Measurements from ENCODE around the gene DSC2.

DNA sequence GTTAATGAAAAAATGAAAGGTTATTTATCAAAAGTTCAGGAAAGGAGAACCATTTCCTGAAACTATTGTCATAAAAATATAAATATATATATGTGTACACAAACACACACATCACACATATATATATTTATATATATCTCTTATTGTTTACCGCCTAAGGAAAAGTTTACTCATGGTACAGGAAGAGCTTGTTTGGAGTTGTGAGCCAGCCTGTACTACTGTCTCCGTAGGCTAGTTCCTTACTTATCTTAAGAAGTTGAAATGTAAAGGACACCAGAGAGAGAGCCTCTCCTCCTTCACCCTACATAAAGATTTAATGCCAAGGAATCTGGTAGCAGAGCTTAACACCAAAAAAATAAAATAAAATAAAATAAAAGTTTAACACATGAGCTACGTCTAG is 40.8 kb upstream of the DSC2 start:
- TF ChIP-seq, protein P1, sequence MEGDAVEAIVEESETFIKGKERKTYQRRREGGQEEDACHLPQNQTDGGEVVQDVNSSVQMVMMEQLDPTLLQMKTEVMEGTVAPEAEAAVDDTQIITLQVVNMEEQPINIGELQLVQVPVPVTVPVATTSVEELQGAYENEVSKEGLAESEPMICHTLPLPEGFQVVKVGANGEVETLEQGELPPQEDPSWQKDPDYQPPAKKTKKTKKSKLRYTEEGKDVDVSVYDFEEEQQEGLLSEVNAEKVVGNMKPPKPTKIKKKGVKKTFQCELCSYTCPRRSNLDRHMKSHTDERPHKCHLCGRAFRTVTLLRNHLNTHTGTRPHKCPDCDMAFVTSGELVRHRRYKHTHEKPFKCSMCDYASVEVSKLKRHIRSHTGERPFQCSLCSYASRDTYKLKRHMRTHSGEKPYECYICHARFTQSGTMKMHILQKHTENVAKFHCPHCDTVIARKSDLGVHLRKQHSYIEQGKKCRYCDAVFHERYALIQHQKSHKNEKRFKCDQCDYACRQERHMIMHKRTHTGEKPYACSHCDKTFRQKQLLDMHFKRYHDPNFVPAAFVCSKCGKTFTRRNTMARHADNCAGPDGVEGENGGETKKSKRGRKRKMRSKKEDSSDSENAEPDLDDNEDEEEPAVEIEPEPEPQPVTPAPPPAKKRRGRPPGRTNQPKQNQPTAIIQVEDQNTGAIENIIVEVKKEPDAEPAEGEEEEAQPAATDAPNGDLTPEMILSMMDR (conservative IDR thresholded peaks at IDR 0.05; ENCODE audit: low read length): no peak
- TF ChIP-seq EZH2phosphoT487 (IDR thresholded peaks at IDR 0.05; ENCODE audit: borderline replicate concordance, low read depth, low read length): no peak

Data from OCI-LY7 (cell line).